Mammary epithelial cell (primary cell): ENCODE data around the gene GPRC5A.

Experiments used
- EZH2 ChIP-seq: IDR thresholded peaks from 2 replicates; pipeline ENCODE4 v1.6.1; 2012; ENCODE audit warnings: low read length, inconsistent platforms, borderline replicate concordance
- TF ChIP-seq, protein P1 (sequence below), 2 donors: IDR thresholded peaks in 1 of 2; conservative IDR thresholded peaks in 1 of 2; 2 replicates each; pipeline ENCODE4 v1.5.1; 2011 to 2012; ENCODE audit warnings: inconsistent platforms in 2 of 2, low read length in 2 of 2, mild to moderate bottlenecking in 2 of 2, control low read depth in 1 of 2, low read depth in 1 of 2; ENCODE audit not compliant: insufficient read depth in 1 of 2; ENCODE audit errors: extremely low read depth in 1 of 2

DNA sequence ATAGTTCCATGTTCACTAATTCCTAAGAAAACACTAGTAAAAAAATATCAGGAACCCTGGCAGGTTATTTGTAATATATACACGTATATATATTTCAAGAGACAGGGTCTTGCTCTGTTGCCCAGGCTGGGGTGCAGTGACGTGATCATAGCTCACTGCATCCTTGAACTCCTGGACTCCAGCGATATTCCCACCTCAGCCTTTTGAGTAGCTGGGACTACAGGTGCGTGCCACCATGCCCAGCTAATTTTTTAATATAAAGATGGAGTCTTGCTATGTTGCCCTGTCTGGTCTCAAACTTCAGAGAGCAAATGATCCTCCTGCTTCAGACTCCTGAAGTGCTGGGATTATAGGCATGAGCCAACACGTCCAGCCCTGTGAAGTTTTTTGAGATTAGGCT, 16.2 kb downstream of the GPRC5A start:
- no peak for TF ChIP-seq EZH2
- TF ChIP-seq, protein P1, sequence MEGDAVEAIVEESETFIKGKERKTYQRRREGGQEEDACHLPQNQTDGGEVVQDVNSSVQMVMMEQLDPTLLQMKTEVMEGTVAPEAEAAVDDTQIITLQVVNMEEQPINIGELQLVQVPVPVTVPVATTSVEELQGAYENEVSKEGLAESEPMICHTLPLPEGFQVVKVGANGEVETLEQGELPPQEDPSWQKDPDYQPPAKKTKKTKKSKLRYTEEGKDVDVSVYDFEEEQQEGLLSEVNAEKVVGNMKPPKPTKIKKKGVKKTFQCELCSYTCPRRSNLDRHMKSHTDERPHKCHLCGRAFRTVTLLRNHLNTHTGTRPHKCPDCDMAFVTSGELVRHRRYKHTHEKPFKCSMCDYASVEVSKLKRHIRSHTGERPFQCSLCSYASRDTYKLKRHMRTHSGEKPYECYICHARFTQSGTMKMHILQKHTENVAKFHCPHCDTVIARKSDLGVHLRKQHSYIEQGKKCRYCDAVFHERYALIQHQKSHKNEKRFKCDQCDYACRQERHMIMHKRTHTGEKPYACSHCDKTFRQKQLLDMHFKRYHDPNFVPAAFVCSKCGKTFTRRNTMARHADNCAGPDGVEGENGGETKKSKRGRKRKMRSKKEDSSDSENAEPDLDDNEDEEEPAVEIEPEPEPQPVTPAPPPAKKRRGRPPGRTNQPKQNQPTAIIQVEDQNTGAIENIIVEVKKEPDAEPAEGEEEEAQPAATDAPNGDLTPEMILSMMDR (conservative IDR thresholded peaks at IDR 0.05 in 1 of 2, IDR thresholded peaks at IDR 0.05 in 1 of 2; ENCODE audit: extremely low read depth in 1 of 2, insufficient read depth in 1 of 2, low read depth in 1 of 2, low read length in 2 of 2) = no peak
